ENCODE data around the gene PCSK5. TPM values are rescaled to one million over a fixed set of nuclear protein-coding genes. Genes with fewer than 3 reads are reported as not detected.

PCSK5 gene
- total RNA-seq, 2 experiments from 2014 or later = 14.4 to 15.2 TPM

- intact Hi-C loops (cut with DNase I, micrococcal nuclease) = loop anchor here in 1 of 2 experiments (10.0 kb wide), 1 partner anchor 276 kb away; no protein-coding TSS in a partner anchor
These were observed 128.3 kb downstream of the PCSK5 start for GRCh38 chr9:76018761-76019160.

GRCh38 chr9:76020652-76021051 lies 130.2 kb downstream of the PCSK5 start:
- Histone ChIP-seq H3K27me3 (ENCODE audit: control insufficient read depth in 1 of 2, insufficient read depth in 2 of 2, low read length in 2 of 2) (no peaks in the 10 kb centered on the region), H3K4me3 (ENCODE audit: low read length) (no peak overlapping the region), H3K36me3 (ENCODE audit: insufficient read depth, low read length) (no peaks in the 10 kb centered on the region), H3K4me1 (ENCODE audit: insufficient read depth, low read length) (peaks cover 39% of the 10 kb centered on the region), H3K9me3 (ENCODE audit: control insufficient read depth in 1 of 2, insufficient read depth in 1 of 2, low read length in 2 of 2) (no peaks in the 10 kb centered on the region), H3K27ac (ENCODE audit: low read depth in 1 of 2, low read length in 2 of 2) (peak overlapping the region in 1 of 2 donors; percentile 18)
- intact Hi-C loops (cut with DNase I, micrococcal nuclease) = loop anchor here (5.0 to 10.0 kb wide), 5 partner anchors 64 to 374 kb away; partner anchors contain the start of gene RFK (in 1 of the 2)
- DNase-seq (no peak), ATAC-seq (ENCODE audit: poor library complexity) (no peak)
- no peak for TF ChIP-seq CTCF (IDR thresholded peaks at IDR 0.05)
- Mint-ChIP-seq H3K36me3 (ENCODE audit: low read depth) (peaks cover 7% of the 10 kb centered on the region), H3K4me3 (peak overlapping the region; percentile 62), H3K9me3 (peaks cover 2% of the 10 kb centered on the region), H3K4me1 (ENCODE audit: low read depth) (peaks cover 99% of the 10 kb centered on the region), H3K27ac (peak overlapping the region; percentile 93), H3K27me3 (no peaks in the 10 kb centered on the region)
- ChIA-PET POLR2A (no interaction called here), CTCF (no interaction called here)

More at GRCh38 chr9:76018761-76019160, 128.3 kb downstream of the PCSK5 start:
- H3K27me3 Mint-ChIP-seq = no peaks in the 10 kb centered on the region
- DNase-seq (peak in 1 of 14 experiments; percentile 35), ATAC-seq (ENCODE audit: poor library complexity) (no peak)
- CTCF ChIA-PET = no interaction called here
- H3K4me3 Mint-ChIP-seq = peak overlapping the region; percentile 38
- H3K27ac Mint-ChIP-seq = peak overlapping the region; percentile 93
- POLR2A ChIA-PET = no interaction called here
- no peak overlapping the region for H3K4me3 ChIP-seq (ENCODE audit: low read length)
- peaks cover 9% of the 10 kb centered on the region for H3K36me3 Mint-ChIP-seq (ENCODE audit: low read depth)
- H3K36me3 ChIP-seq (ENCODE audit: insufficient read depth, low read length) = no peaks in the 10 kb centered on the region
- H3K9me3 ChIP-seq (ENCODE audit: control insufficient read depth in 1 of 2, insufficient read depth in 1 of 2, low read length in 2 of 2) = no peaks in the 10 kb centered on the region
- no peak for TF ChIP-seq CTCF (IDR thresholded peaks at IDR 0.05)
- peaks cover 91% of the 10 kb centered on the region for H3K4me1 Mint-ChIP-seq (ENCODE audit: low read depth)
- peaks cover 28% of the 10 kb centered on the region for H3K4me1 ChIP-seq (ENCODE audit: insufficient read depth, low read length)
- no peaks in the 10 kb centered on the region for H3K27me3 ChIP-seq (ENCODE audit: control insufficient read depth in 1 of 2, insufficient read depth in 2 of 2, low read length in 2 of 2)
- peak overlapping the region in 1 of 2 donors; percentile 25 for H3K27ac ChIP-seq (ENCODE audit: low read depth in 1 of 2, low read length in 2 of 2)
- H3K9me3 Mint-ChIP-seq = peaks cover 2% of the 10 kb centered on the region

GRCh38 chr9:76022317-76022716 lies 131.8 kb downstream of the PCSK5 start:
- Mint-ChIP-seq H3K27me3 (no peaks in the 10 kb centered on the region), H3K4me1 (ENCODE audit: low read depth) (peaks cover 99% of the 10 kb centered on the region), H3K4me3 (no peak overlapping the region), H3K36me3 (ENCODE audit: low read depth) (peaks cover 2% of the 10 kb centered on the region), H3K27ac (peak overlapping the region; percentile 93), H3K9me3 (no peaks in the 10 kb centered on the region)
- Histone ChIP-seq H3K4me3 (ENCODE audit: low read length) (no peak overlapping the region), H3K27ac (ENCODE audit: low read depth in 1 of 2, low read length in 2 of 2) (peak overlapping the region in 1 of 2 donors; percentile 31), H3K27me3 (ENCODE audit: control insufficient read depth in 1 of 2, insufficient read depth in 2 of 2, low read length in 2 of 2) (no peaks in the 10 kb centered on the region), H3K9me3 (ENCODE audit: control insufficient read depth in 1 of 2, insufficient read depth in 1 of 2, low read length in 2 of 2) (no peaks in the 10 kb centered on the region), H3K36me3 (ENCODE audit: insufficient read depth, low read length) (no peaks in the 10 kb centered on the region), H3K4me1 (ENCODE audit: insufficient read depth, low read length) (peaks cover 52% of the 10 kb centered on the region)
- ChIA-PET CTCF (no interaction called here), POLR2A (interaction anchor here (0.6 to 1.9 kb wide), 2 partner anchors 19 to 132 kb away, joined by 3 to 13 read pairs; partner anchors contain the start of gene PCSK5)
- no peak for TF ChIP-seq CTCF (IDR thresholded peaks at IDR 0.05)
- ATAC-seq (ENCODE audit: poor library complexity) (no peak), DNase-seq (no peak)
- intact Hi-C loops (cut with DNase I, micrococcal nuclease) = loop anchor here (5.0 to 10.0 kb wide), 5 partner anchors 62 to 372 kb away; partner anchors contain the start of gene RFK (in 1 of the 2)

Measured in CD4-positive, alpha-beta T cell (primary cell).